Measurements from ENCODE around the gene APC2.

Gene APC2

GRCh38 chr19:1411255-1412191 lies 38.4 kb upstream of the APC2 start:
- Histone ChIP-seq H3K36me3 (ENCODE audit: insufficient read depth, low read length) (peaks cover 33% of the 10 kb centered on the region), H3K4me3 (no peak overlapping the region), H3K9ac (ENCODE audit: insufficient read length) (peak overlapping the region; percentile 12), H3K9me3 (ENCODE audit: low read depth, low read length) (no peaks in the 10 kb centered on the region), H3K27ac (no peak overlapping the region; the same call in 1 of the 2 replicates)
- DNase-seq (ENCODE audit: low read depth, low spot score): no peak
- TF ChIP-seq FOXP2 (optimal IDR thresholded peaks at IDR 0.05; ENCODE audit: control extremely low read depth, extremely low read length, insufficient read depth) (no peak), POLR2AphosphoS5 (IDR thresholded peaks at IDR 0.05; ENCODE audit: borderline replicate concordance, low read depth, low read length) (no peak), EZH2 (IDR thresholded peaks at IDR 0.05) (no peak)

GRCh38 chr19:1412323-1412923 lies 37.5 kb upstream of the APC2 start:
- Histone ChIP-seq H3K27ac (no peak overlapping the region; the same call in 1 of the 2 replicates), H3K9ac (ENCODE audit: insufficient read length) (no peak overlapping the region), H3K36me3 (ENCODE audit: insufficient read depth, low read length) (peaks cover 42% of the 10 kb centered on the region), H3K4me3 (no peak overlapping the region), H3K9me3 (ENCODE audit: low read depth, low read length) (no peaks in the 10 kb centered on the region)
- DNase-seq (ENCODE audit: low read depth, low spot score): no peak
- TF ChIP-seq EZH2 (IDR thresholded peaks at IDR 0.05) (no peak), POLR2AphosphoS5 (IDR thresholded peaks at IDR 0.05; ENCODE audit: borderline replicate concordance, low read depth, low read length) (no peak), FOXP2 (optimal IDR thresholded peaks at IDR 0.05; ENCODE audit: control extremely low read depth, extremely low read length, insufficient read depth) (no peak)

GRCh38 chr19:1412995-1413800 lies 36.7 kb upstream of the APC2 start:
- H3K9me3 ChIP-seq (ENCODE audit: low read depth, low read length): no peaks in the 10 kb centered on the region
- H3K27ac ChIP-seq: peak overlapping the region; percentile 79
- H3K4me3 ChIP-seq: no peak overlapping the region
- DNase-seq (ENCODE audit: low read depth, low spot score): no peak
- no peak overlapping the region for H3K9ac ChIP-seq (ENCODE audit: insufficient read length)
- no peak for TF ChIP-seq POLR2AphosphoS5 (IDR thresholded peaks at IDR 0.05; ENCODE audit: borderline replicate concordance, low read depth, low read length)
- peaks cover 49% of the 10 kb centered on the region for H3K36me3 ChIP-seq (ENCODE audit: insufficient read depth, low read length)

- peak overlapping the region; percentile 74 for H3K4me3 ChIP-seq
- no peaks in the 10 kb centered on the region for H3K9me3 ChIP-seq (ENCODE audit: low read depth, low read length)
- TF ChIP-seq EZH2 (IDR thresholded peaks at IDR 0.05): no peak
- no peak; the same call in 1 of the 2 replicates for TF ChIP-seq POLR2AphosphoS5 (IDR thresholded peaks at IDR 0.05; ENCODE audit: borderline replicate concordance, low read depth, low read length)
- TF ChIP-seq FOXP2 (optimal IDR thresholded peaks at IDR 0.05; ENCODE audit: control extremely low read depth, extremely low read length, insufficient read depth): no peak
- H3K36me3 ChIP-seq (ENCODE audit: insufficient read depth, low read length): peaks cover 56% of the 10 kb centered on the region
- no peak for DNase-seq (ENCODE audit: low read depth, low spot score)
- H3K9ac ChIP-seq (ENCODE audit: insufficient read length): peak overlapping the region; percentile 70
- peak overlapping the region; percentile 89 for H3K27ac ChIP-seq
Measured at GRCh38 chr19:1416014-1416841, 33.7 kb upstream of the APC2 start.

- Histone ChIP-seq H3K4me3 (no peak overlapping the region), H3K27ac (no peak overlapping the region; the same call in 1 of the 2 replicates), H3K9ac (ENCODE audit: insufficient read length) (no peak overlapping the region), H3K36me3 (ENCODE audit: insufficient read depth, low read length) (peaks cover 65% of the 10 kb centered on the region), H3K9me3 (ENCODE audit: low read depth, low read length) (no peaks in the 10 kb centered on the region)
- DNase-seq (ENCODE audit: low read depth, low spot score): no peak
- TF ChIP-seq POLR2AphosphoS5 (IDR thresholded peaks at IDR 0.05; ENCODE audit: borderline replicate concordance, low read depth, low read length): no peak
- TF ChIP-seq FOXP2 (optimal IDR thresholded peaks at IDR 0.05; ENCODE audit: control extremely low read depth, extremely low read length, insufficient read depth): no peak
- no peak for TF ChIP-seq EZH2 (IDR thresholded peaks at IDR 0.05)
Measured at GRCh38 chr19:1417145-1417544, 32.8 kb upstream of the APC2 start.

GRCh38 chr19:1417681-1418495 lies 32.0 kb upstream of the APC2 start:
- TF ChIP-seq FOXP2 (optimal IDR thresholded peaks at IDR 0.05; ENCODE audit: control extremely low read depth, extremely low read length, insufficient read depth) (no peak), EZH2 (IDR thresholded peaks at IDR 0.05) (no peak), POLR2AphosphoS5 (IDR thresholded peaks at IDR 0.05; ENCODE audit: borderline replicate concordance, low read depth, low read length) (no peak)
- H3K27ac ChIP-seq: 0 out of 2 replicates have a peak overlapping the region, but pooled peaks have one; percentile 19
- no peak overlapping the region for H3K9ac ChIP-seq (ENCODE audit: insufficient read length)
- no peak overlapping the region for H3K4me3 ChIP-seq
- H3K9me3 ChIP-seq (ENCODE audit: low read depth, low read length): no peaks in the 10 kb centered on the region
- no peak for DNase-seq (ENCODE audit: low read depth, low spot score)
- peaks cover 69% of the 10 kb centered on the region for H3K36me3 ChIP-seq (ENCODE audit: insufficient read depth, low read length)

- H3K27ac ChIP-seq: no peak overlapping the region
- H3K9ac ChIP-seq (ENCODE audit: insufficient read length): no peak overlapping the region
- H3K4me3 ChIP-seq: no peak overlapping the region
- no peaks in the 10 kb centered on the region for H3K9me3 ChIP-seq (ENCODE audit: low read depth, low read length)
- no peak for TF ChIP-seq EZH2 (IDR thresholded peaks at IDR 0.05)
- no peak for TF ChIP-seq FOXP2 (optimal IDR thresholded peaks at IDR 0.05; ENCODE audit: control extremely low read depth, extremely low read length, insufficient read depth)
- no peak for TF ChIP-seq POLR2AphosphoS5 (IDR thresholded peaks at IDR 0.05; ENCODE audit: borderline replicate concordance, low read depth, low read length)
- H3K36me3 ChIP-seq (ENCODE audit: insufficient read depth, low read length): peaks cover 70% of the 10 kb centered on the region
- DNase-seq (ENCODE audit: low read depth, low spot score): no peak
Measured at GRCh38 chr19:1418496-1418775, 31.5 kb upstream of the APC2 start.

All from SK-N-MC (cell line).